ENCODE measurements around the gene CLSTN1.
"Not testable (repeated sequence)": the region's sequence is repeated elsewhere in the genome, so short reads cannot be mapped to it uniquely, and the experiment has no call there.

Gene CLSTN1

GRCh38 chr1:9805972-9806371 is 17.8 kb downstream of the CLSTN1 start:
- DNase-seq; in situ Hi-C loops (cut with MboI; ENCODE audit: low pct_unique_long_range_greater_than_20kb, low sequenced_read_pairs): not testable (repeated sequence)

GRCh38 chr1:9805006-9805508 is 18.7 kb downstream of the CLSTN1 start:
- DNase-seq: no peak
- in situ Hi-C loops (cut with MboI; ENCODE audit: low pct_unique_long_range_greater_than_20kb, low sequenced_read_pairs): no loop called here

- in situ Hi-C loops (cut with MboI; ENCODE audit: low pct_unique_long_range_greater_than_20kb, low sequenced_read_pairs); DNase-seq: not testable (repeated sequence)
Measured at GRCh38 chr1:9803003-9803918, 20.5 kb downstream of the CLSTN1 start.

DNA sequence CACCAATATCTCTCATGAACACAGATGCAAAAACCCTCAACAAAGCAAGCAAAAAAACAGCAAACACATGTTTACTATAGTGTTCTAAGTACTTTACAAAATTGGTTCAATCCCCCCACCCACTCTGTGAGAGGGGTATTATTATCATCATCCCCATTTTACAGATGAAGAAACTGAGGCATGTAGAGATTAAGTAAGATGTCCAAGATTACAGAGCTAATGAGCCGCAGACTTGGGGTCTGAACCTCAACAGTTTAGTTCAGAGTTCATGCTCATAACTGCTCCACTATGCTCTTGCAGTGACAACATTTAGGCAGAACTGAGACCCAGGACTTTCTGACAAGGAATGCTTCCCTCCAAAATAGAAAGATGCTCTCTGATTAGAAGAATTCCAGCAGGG is 21.9 kb downstream of the CLSTN1 start:
- in situ Hi-C loops (cut with MboI; ENCODE audit: low pct_unique_long_range_greater_than_20kb, low sequenced_read_pairs): no loop called here

DNA sequence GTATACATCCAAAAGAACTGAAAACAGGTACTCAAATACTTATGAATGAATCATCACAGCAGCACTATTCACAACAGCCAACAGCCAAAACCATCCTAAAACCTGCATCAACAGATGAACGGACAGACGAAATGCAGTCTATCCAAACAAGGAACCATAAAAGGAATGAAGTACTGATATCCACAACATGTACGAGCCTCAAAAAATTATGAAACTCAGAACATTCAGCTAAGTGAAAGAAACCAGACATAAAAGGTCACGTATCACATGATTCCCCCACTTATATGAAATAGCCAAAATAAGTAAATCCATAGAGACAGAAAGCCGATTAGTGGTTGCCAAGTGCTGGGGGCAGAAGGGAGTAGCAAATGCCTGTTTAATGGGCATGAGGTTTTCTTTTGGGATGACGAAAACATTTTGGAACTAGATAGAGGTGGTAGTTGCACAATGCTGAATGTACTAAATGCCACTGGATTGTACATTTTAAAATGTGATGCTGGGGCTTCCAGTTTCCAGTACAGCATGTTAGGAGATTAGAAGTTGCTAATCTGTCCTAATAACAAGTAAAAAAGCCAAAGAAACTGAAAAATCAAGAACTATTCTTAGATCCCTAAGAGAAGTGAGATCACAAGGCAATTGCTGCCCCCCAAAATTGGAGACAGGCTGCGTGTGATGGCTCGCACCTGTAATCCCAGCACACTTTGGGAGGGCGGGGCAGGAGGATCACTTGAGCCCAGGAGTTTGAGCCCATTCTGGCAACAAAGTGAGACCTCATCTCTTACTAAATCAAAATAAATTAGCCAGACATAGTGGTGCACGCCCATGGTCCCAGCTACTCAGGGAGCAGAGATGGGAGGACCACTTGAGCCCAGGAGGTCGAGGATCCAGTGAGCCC is 25.3 kb downstream of the CLSTN1 start:
- no peak for DNase-seq
- in situ Hi-C loops (cut with MboI; ENCODE audit: low pct_unique_long_range_greater_than_20kb, low sequenced_read_pairs): no loop called here

More for the DNA sequence above, 21.9 kb downstream of the CLSTN1 start:
- no peak for DNase-seq

DNA sequence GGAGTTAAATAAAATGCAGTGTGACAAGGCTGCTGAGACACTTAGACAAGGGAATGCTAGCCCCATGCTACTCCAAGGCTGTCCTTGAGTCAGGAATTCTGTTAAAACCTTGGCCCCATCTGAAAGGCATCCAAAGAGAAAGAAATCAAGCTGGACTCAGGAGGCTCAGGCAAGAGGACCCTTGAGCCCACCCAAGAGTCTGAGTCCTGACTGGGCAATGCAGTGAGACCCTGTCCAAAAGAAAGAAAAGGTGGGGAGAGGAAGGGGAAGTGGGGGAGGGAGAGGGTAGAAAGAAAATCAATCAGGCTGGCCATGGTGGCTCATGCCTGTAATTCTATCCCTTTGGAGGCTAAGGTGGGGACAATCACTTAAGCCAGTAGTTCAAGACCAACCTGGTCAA is 26.7 kb downstream of the CLSTN1 start:
- DNase-seq: no peak
- in situ Hi-C loops (cut with MboI; ENCODE audit: low pct_unique_long_range_greater_than_20kb, low sequenced_read_pairs): no loop called here

DNA sequence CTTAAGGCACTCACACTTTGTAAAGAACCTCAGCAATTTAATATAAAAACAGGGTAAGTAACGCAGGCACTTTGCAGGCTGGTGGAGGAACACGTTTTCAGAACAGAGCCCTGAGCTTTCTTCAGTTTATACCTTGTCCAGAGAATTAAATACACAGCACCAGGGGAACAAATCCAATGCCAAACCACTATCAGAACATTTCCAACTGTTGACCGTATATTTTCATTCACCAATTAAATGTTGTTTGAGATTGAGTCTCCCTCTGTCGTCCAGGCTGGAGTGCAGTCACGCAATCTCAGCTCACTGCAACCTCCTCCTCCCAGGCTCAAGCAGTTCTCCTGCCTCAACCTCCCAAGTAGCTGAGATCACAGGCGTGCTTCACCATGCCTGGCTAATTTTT is 29.7 kb downstream of the CLSTN1 start:
- in situ Hi-C loops (cut with MboI; ENCODE audit: low pct_unique_long_range_greater_than_20kb, low sequenced_read_pairs): no loop called here

GRCh38 chr1:9793291-9793690 is 30.5 kb downstream of the CLSTN1 start:
- no peak for DNase-seq
- in situ Hi-C loops (cut with MboI; ENCODE audit: low pct_unique_long_range_greater_than_20kb, low sequenced_read_pairs): no loop called here

More for the DNA sequence above, 29.7 kb downstream of the CLSTN1 start:
- no peak for DNase-seq

DNA sequence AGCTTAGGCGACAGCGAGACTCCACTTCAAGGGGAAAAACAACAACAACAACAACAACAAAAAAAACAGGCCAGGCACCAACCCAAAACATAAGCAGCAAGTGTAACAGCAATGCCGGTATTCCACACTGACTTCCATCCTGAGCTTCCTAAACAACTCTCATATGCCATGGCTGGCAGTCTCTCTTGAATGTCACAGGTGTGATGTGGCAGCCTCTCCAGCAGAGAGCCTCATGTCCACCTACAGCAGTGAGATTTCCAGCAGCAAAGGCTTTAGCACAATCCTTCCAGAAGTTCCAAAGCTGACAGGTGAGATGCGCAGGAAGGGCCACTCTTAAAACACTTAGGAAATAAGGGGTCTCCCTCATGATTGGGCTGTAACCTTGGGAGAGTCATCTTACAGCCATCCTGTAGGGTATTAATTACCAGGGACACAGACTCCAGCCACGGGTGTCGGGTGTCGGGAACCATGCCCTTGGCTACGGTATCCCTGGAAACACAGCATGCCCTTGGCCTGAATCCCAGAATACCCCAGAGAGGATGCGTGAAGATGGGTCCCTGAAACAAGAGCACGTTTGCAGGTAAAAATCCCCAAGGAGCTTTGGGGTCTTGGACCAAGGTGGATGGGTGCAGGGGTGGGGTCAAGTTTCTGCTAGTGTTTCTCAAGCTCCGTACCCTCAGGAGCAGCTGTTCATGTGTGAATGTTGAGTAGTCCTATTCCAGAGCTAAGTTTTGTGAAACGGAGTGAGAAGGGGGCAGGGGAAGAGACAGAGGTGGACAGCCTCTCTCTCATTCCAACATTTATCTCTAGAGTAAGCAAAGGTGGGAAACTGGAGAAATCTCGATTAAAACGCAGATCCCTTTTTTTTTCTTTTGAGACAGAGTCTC is 31.4 kb downstream of the CLSTN1 start:
- in situ Hi-C loops (cut with MboI; ENCODE audit: low pct_unique_long_range_greater_than_20kb, low sequenced_read_pairs): no loop called here
- DNase-seq: no peak

DNA sequence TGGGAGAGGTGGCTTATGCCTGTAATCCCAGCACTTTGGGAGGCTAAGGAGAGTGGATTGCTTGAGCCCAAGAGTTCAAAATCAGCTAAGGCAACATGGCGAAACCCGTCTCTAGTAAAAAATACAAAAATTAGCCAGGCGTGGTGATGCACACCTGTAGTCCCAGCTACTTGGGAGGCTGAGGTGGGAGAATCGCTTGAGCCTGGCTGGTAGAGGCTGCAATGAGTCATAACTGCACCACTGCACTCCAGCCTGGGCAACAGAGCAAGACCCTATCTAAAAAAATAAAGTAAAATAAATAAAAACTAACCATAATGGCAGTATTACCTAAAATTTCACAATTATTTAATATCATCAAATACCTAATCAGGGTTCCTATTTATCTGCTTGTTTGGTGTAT is 34.1 kb downstream of the CLSTN1 start:
- in situ Hi-C loops (cut with MboI; ENCODE audit: low pct_unique_long_range_greater_than_20kb, low sequenced_read_pairs); DNase-seq: not testable (repeated sequence)

DNA sequence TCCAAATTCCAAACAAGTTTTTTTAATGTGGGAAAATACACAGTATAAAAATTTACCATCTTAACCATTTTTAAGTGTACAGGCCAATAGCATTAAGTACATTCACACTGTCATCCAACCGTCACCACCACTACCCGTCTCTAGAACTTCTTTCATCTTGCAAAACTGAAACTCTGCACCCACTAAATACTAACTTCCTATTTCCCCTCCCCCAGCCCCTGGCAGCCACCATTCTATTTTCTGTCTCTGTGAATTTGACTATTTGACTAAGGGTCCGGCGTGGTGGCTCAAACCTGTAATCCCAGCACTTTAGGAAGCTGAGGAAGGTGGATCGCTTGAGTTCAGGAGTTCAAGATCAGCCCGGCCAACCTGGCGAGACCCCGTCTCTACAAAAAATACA is 36.1 kb downstream of the CLSTN1 start:
- in situ Hi-C loops (cut with MboI; ENCODE audit: low pct_unique_long_range_greater_than_20kb, low sequenced_read_pairs): no loop called here
- DNase-seq: peak; percentile 57

- DNase-seq: no peak
- in situ Hi-C loops (cut with MboI; ENCODE audit: low pct_unique_long_range_greater_than_20kb, low sequenced_read_pairs): no loop called here
Measured at GRCh38 chr1:9785406-9785805, 38.4 kb downstream of the CLSTN1 start.

- in situ Hi-C loops (cut with MboI; ENCODE audit: low pct_unique_long_range_greater_than_20kb, low sequenced_read_pairs): no loop called here
- peak; percentile 70 for DNase-seq
Measured at GRCh38 chr1:9784508-9785133, 39.1 kb downstream of the CLSTN1 start.

- DNase-seq: no peak
Measured at GRCh38 chr1:9782897-9783296, 40.9 kb downstream of the CLSTN1 start.

DNA sequence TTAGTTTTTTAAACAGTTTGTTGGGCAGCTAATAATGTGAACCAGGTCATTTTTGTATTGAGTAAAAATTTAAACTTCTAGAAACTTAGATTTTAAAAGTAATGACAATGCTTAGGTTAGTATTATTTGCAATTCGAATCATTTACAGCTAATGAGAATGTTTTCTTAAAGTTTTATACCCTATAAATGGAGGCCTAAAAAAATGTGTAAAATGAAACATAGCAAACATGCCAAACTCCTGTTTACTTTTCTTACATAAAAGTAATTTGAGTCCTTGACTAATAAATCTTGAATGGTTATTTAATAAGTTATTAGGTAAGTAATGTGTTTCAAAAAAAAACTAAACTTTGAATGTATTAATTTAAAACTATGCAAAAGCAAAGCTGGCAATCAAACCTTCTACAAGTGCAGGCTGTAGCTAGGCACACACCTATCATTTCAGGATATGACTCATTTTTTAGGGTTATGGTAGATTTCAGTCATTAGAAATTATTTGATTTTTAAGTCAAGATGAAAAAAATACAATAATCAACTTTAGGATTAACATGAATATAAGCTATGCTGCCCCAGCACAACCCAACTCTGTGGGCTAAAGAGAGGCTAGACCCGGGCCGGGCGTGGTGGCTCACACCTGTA is 41.5 kb downstream of the CLSTN1 start:
- no peak for DNase-seq
- in situ Hi-C loops (cut with MboI; ENCODE audit: low pct_unique_long_range_greater_than_20kb, low sequenced_read_pairs): no loop called here

More at GRCh38 chr1:9782897-9783296, 40.9 kb downstream of the CLSTN1 start:
- in situ Hi-C loops (cut with MboI; ENCODE audit: low pct_unique_long_range_greater_than_20kb, low sequenced_read_pairs): no loop called here

DNA sequence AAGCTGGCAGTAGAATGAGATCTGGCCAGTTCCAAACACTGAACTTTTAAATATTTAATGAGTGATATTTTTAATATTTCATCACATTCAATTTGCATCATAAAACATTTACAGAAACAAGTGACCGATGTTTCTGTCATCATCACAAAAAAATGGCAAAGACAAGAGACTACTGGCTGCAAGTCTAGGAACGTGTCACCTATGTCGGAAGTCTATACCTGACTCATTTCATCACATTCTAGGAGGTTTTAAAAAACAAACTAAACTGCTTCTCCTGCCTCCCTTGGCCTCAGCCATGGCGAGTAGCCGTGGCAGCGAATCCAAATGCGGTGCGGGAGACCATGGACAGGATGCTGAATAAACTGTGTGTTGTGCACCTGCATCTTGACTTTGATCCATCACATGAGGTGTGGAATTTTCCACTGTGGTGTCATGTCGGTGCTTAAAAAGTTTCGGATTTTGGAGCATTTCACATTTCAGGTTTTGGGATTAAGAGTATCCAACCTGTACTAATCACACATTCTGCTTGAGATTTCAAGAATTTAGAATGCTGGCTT is 43.1 kb downstream of the CLSTN1 start:
- DNase-seq: no peak
- in situ Hi-C loops (cut with MboI; ENCODE audit: low pct_unique_long_range_greater_than_20kb, low sequenced_read_pairs): no loop called here

- in situ Hi-C loops (cut with MboI; ENCODE audit: low pct_unique_long_range_greater_than_20kb, low sequenced_read_pairs): no loop called here
- DNase-seq: no peak
Measured at GRCh38 chr1:9778905-9779304, 44.9 kb downstream of the CLSTN1 start.

- DNase-seq: no peak
- in situ Hi-C loops (cut with MboI; ENCODE audit: low pct_unique_long_range_greater_than_20kb, low sequenced_read_pairs): no loop called here
Measured at GRCh38 chr1:9776685-9777084, 47.1 kb downstream of the CLSTN1 start.

All from KBM-7 (cell line).